Aorta (tissue), 5 donors: ENCODE results near the gene STRADA. TPM values are rescaled to one million over a fixed set of nuclear protein-coding genes. Genes with fewer than 3 reads are reported as not detected.

Experiments
- ATAC-seq: fragments of 200-7000 bp; cut with Tn5 transposase; one replicate; pipeline ENCODE4 v1.9.1; 2022; ENCODE audit warnings: moderate library complexity; ENCODE audit not compliant: low FRiP score
- DNase-seq, 2 donors: peaks; one replicate each; pipeline ENCODE4 v3.0.0-alpha.2; 2020
- H3K27ac ChIP-seq, 2 donors: one replicate each; pipeline ENCODE4 v1.5.1; 2013; ENCODE audit warnings: low read length in 2 of 2, mild to moderate bottlenecking in 2 of 2, moderate library complexity in 2 of 2, control low read depth in 1 of 2, inconsistent platforms in 1 of 2, low read depth in 1 of 2
- H3K27me3 ChIP-seq, 2 donors: one replicate each; pipeline ENCODE4 v1.6.1; 2013; ENCODE audit warnings: control low read depth in 1 of 2, low read length in 1 of 2, mild to moderate bottlenecking in 1 of 2, moderate library complexity in 1 of 2; ENCODE audit not compliant: insufficient read depth in 2 of 2, control insufficient read depth in 1 of 2
- H3K36me3 ChIP-seq, 2 donors: one replicate each; pipeline ENCODE4 v1.6.1; 2013; ENCODE audit warnings: control low read depth in 1 of 2, low read length in 1 of 2, mild to moderate bottlenecking in 1 of 2; ENCODE audit not compliant: insufficient read depth in 2 of 2, control insufficient read depth in 1 of 2
- H3K4me1 ChIP-seq, 2 donors: one replicate each; pipeline ENCODE4 v1.6.1; 2013; ENCODE audit warnings: low read length in 2 of 2, control low read depth in 1 of 2, mild to moderate bottlenecking in 1 of 2, moderate library complexity in 1 of 2; ENCODE audit not compliant: insufficient read depth in 2 of 2, control insufficient read depth in 1 of 2
- H3K4me3 ChIP-seq, 2 donors: one replicate each; pipeline ENCODE4 v1.5.1; 2013; ENCODE audit warnings: low read length in 2 of 2, control low read depth in 1 of 2, mild to moderate bottlenecking in 1 of 2
- H3K9me3 ChIP-seq: one replicate; pipeline ENCODE4 v1.6.1; 2013; ENCODE audit warnings: mild to moderate bottlenecking, low read length; ENCODE audit not compliant: control insufficient read depth
- WGBS, 2 donors: extraction: QIAGEN DNeasy Blood & Tissue Kit; methylation state at CpG; one replicate each; pipeline ENCODE4 v1.1.7; 2013; 5-methylcytosine and 5-hydroxymethylcytosine counted together
- intact Hi-C, 2 donors: fragments of 100-400 bp; cut with DNase I; formaldehyde crosslinking; loops; one replicate each; pipeline versions ENCODE4 v1.14.2 to v1.15.0; 2022
- polyA plus RNA-seq, 2 donors: library from polyadenylated mRNA; stranded (reverse); fragments of 200-250 nt; gene quantifications; one replicate each; pipeline ENCODE4 v1.2.3, GENCODE V29; 2013
- total RNA-seq, 2 donors: library from RNA; stranded (reverse); fragmentation: NEBNext Ultra II Directional; extraction: Animal tissue kit (Norgen Biotek cat#: 25700); gene quantifications; one replicate each; pipeline ENCODE4 v1.2.1, GENCODE V29; 2021
- donor health status: healthy with polysubstance abuse.
- donor health status: Bipolar disorder and iron deficiency.
- donor health status: DM: no; HTN: no; CAD: no.
- donor health status: DM: no; HTN: no; CAD: no.
- donor health status: DM: yes; HTN: yes; CAD: no.

The STRADA gene
- total and polyA plus RNA-seq, 4 donors = 10.8 to 63.8 (median 41.0) TPM

GRCh38 chr17:63695889-63696288, 45.7 kb downstream of the STRADA start:
- intact Hi-C loops = loop anchor here in 1 of 2 donors (5.0 kb wide), 1 partner anchor 74 kb away; the partner anchor contains the start of gene MAP3K3
- no peaks in the 10 kb centered on the region for H3K9me3 ChIP-seq
- ATAC-seq (no peak), DNase-seq (no peak)
- no peak overlapping the region for H3K27ac ChIP-seq
- no peaks in the 10 kb centered on the region for H3K4me1 ChIP-seq
- H3K4me3 ChIP-seq = no peak overlapping the region
- H3K27me3 ChIP-seq = no peaks in the 10 kb centered on the region
- 83 to 86% methylated on average over 6 of the region's 6 CpGs for WGBS, 2 donors
- H3K36me3 ChIP-seq = peaks cover 0 to 3% of the 10 kb centered on the region in 2 donors

DNA sequence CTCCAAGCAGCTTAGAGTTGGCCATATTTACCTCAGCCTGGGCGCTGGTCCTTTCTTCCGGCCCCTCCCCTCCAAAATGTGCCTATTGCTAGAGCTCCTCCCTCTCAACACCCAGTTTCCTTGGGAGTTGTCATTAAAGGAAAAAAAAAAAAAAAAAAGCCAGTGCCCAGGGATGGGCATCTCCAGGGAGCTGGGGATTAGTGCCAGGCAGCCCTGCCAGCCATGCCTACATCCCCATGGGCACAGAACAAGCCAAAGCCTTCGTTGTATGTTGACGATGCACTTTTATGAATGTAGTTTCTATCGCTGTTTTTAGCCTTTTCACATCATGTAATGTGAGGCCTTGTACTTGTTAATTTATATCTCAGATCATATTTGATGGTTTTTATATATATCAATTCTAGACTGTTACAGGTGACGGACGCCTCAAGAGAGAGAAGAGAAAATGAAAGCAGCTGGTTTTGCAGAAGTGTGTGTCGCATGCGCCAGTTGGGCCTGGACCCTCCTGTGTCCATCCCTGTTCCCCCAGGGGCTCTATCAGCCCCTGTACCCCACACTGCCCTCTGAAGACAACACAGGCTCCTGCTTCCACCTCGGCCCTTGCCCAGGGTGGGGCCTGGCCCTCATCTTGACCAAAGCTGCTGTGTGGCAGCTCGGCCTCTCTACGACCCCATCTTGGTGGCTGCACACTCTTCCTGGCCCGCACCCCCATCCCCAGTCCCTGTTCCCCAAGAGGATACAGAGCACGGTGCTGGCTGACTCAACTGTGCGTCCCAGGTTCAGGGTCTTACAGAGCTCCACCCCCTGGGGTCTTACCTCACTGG, 46.4 kb downstream of the STRADA start:
- H3K4me3 ChIP-seq = no peak overlapping the region
- H3K27ac ChIP-seq = no peak overlapping the region
- WGBS, 2 donors = 70% methylated on average over 15 of the region's 15 CpGs
- DNase-seq (no peak), ATAC-seq (no peak)
- no peaks in the 10 kb centered on the region for H3K27me3 ChIP-seq
- intact Hi-C loops = loop anchor here in 1 of 2 donors (5.0 kb wide), 1 partner anchor 73 kb away; the partner anchor contains the start of gene MAP3K3
- H3K36me3 ChIP-seq = peaks cover 0 to 7% of the 10 kb centered on the region in 2 donors
- H3K4me1 ChIP-seq = no peaks in the 10 kb centered on the region
- H3K9me3 ChIP-seq = no peaks in the 10 kb centered on the region

GRCh38 chr17:63694229-63694949, 47.2 kb downstream of the STRADA start:
- DNase-seq (no peak), ATAC-seq (no peak)
- intact Hi-C loops = no loop called here
- H3K4me1 ChIP-seq = no peaks in the 10 kb centered on the region
- peaks cover 0 to 8% of the 10 kb centered on the region in 2 donors for H3K36me3 ChIP-seq
- no peaks in the 10 kb centered on the region for H3K9me3 ChIP-seq
- H3K27ac ChIP-seq = no peak overlapping the region
- H3K4me3 ChIP-seq = no peak overlapping the region
- H3K27me3 ChIP-seq = no peaks in the 10 kb centered on the region
- 84 to 87% methylated on average over 12 of the region's 12 CpGs for whole genome bisulfite sequencing, 2 donors

GRCh38 chr17:63693411-63694113, 48.0 kb downstream of the STRADA start:
- H3K4me3 ChIP-seq = no peak overlapping the region
- no peaks in the 10 kb centered on the region for H3K4me1 ChIP-seq
- no peaks in the 10 kb centered on the region for H3K27me3 ChIP-seq
- H3K36me3 ChIP-seq = peaks cover 0 to 10% of the 10 kb centered on the region in 2 donors
- no peak overlapping the region for H3K27ac ChIP-seq
- 88 to 90% methylated on average over 18 of the region's 18 CpGs for WGBS, 2 donors
- H3K9me3 ChIP-seq = no peaks in the 10 kb centered on the region
- ATAC-seq (no peak), DNase-seq (no peak)
- intact Hi-C loops = no loop called here

GRCh38 chr17:63692195-63692816, 49.3 kb downstream of the STRADA start:
- H3K36me3 ChIP-seq = peaks cover 0 to 11% of the 10 kb centered on the region in 2 donors
- DNase-seq = no peak
- H3K9me3 ChIP-seq = no peaks in the 10 kb centered on the region
- no peaks in the 10 kb centered on the region for H3K27me3 ChIP-seq
- H3K4me3 ChIP-seq = no peak overlapping the region
- no peaks in the 10 kb centered on the region for H3K4me1 ChIP-seq
- no peak overlapping the region for H3K27ac ChIP-seq
- WGBS, 2 donors = 92 to 93% methylated on average over 11 of the region's 11 CpGs
- no peak for ATAC-seq
- intact Hi-C loops = no loop called here

GRCh38 chr17:63689479-63689878, 52.1 kb downstream of the STRADA start:
- WGBS, 2 donors = 97% methylated on average over 14 of the region's 14 CpGs
- H3K4me3 ChIP-seq = no peak overlapping the region
- ATAC-seq (no peak), DNase-seq (no peak)
- intact Hi-C loops = no loop called here
- no peaks in the 10 kb centered on the region for H3K9me3 ChIP-seq
- peaks cover 0 to 9% of the 10 kb centered on the region in 2 donors for H3K4me1 ChIP-seq
- H3K36me3 ChIP-seq = peaks cover 0 to 13% of the 10 kb centered on the region in 2 donors
- no peaks in the 10 kb centered on the region for H3K27me3 ChIP-seq
- no peak overlapping the region for H3K27ac ChIP-seq

DNA sequence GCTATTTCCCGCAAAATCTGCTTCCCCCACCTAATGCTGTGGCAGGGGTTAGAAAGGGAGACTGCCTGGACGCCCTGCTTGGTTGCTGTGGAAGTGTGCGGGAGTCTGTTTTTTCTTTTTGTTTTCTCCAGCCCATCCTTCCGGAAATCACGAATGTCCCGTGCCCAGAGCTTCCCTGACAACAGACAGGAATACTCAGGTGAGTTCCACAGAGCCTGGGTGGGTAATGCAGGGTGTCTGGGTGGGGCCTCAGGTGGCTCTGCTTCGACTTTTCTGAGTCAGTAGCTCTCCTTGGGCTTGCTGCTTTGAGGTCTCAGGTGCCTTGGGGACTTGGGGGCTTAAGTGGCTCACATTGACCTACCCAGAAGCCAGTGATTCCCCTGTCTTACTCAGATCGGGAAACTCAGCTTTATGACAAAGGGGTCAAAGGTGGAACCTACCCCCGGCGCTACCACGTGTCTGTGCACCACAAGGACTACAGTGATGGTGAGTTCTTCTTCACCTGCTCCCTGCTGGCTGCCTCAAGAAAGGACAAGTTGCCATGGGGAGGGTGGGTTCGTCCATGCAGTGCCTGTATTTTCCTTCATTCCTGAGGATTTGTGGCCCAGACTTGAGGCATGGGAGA, 53.1 kb downstream of the STRADA start:
- WGBS, 2 donors = 83 to 84% methylated on average over 12 of the region's 12 CpGs
- H3K27ac ChIP-seq = no peak overlapping the region
- intact Hi-C loops = no loop called here
- H3K4me3 ChIP-seq = no peak overlapping the region
- H3K27me3 ChIP-seq = no peaks in the 10 kb centered on the region
- peaks cover 0 to 13% of the 10 kb centered on the region in 2 donors for H3K36me3 ChIP-seq
- no peak for DNase-seq
- H3K9me3 ChIP-seq = no peaks in the 10 kb centered on the region
- ATAC-seq = no peak
- peaks cover 0 to 10% of the 10 kb centered on the region in 2 donors for H3K4me1 ChIP-seq

- no peak for ATAC-seq
- H3K27me3 ChIP-seq = no peaks in the 10 kb centered on the region
- no peak for DNase-seq
- H3K27ac ChIP-seq = no peak overlapping the region
- no peaks in the 10 kb centered on the region for H3K9me3 ChIP-seq
- peaks cover 0 to 10% of the 10 kb centered on the region in 2 donors for H3K4me1 ChIP-seq
- H3K36me3 ChIP-seq = peaks cover 0 to 10% of the 10 kb centered on the region in 2 donors
- H3K4me3 ChIP-seq = no peak overlapping the region
- WGBS, 2 donors = 96 to 97% methylated on average over 3 of the region's 3 CpGs
- intact Hi-C loops = no loop called here
Measured at GRCh38 chr17:63686138-63686685, 55.4 kb downstream of the STRADA start.
